ENCODE results near the gene C12orf56. TPM values are rescaled to one million over a fixed set of nuclear protein-coding genes. Genes with fewer than 3 reads are reported as not detected.

The C12orf56 gene
- total RNA-seq, 1 experiment from 2014 or later: 0.29 TPM

GRCh38 chr12:64270411-64270810 lies 120.1 kb downstream of the C12orf56 start:
- DNase-seq (ENCODE audit: low read depth, low spot score): no peak
- in situ Hi-C loops (cut with HindIII; ENCODE audit: low pct_unique_long_range_greater_than_20kb, low sequenced_read_pairs): loop anchor here (25.0 kb wide), 1 partner anchor 458 kb away; no protein-coding TSS in a partner anchor

GRCh38 chr12:64269161-64269560 lies 121.4 kb downstream of the C12orf56 start:
- no peak for DNase-seq (ENCODE audit: low read depth, low spot score)
- in situ Hi-C loops (cut with HindIII; ENCODE audit: low pct_unique_long_range_greater_than_20kb, low sequenced_read_pairs): loop anchor here (25.0 kb wide), 1 partner anchor 457 kb away; no protein-coding TSS in a partner anchor

- no peak for DNase-seq (ENCODE audit: low read depth, low spot score)
- in situ Hi-C loops (cut with HindIII; ENCODE audit: low pct_unique_long_range_greater_than_20kb, low sequenced_read_pairs): loop anchor here (25.0 kb wide), 1 partner anchor 456 kb away; no protein-coding TSS in a partner anchor
These were observed 122.1 kb downstream of the C12orf56 start for GRCh38 chr12:64268409-64268808.

GRCh38 chr12:64265839-64266238 lies 124.7 kb downstream of the C12orf56 start:
- in situ Hi-C loops (cut with HindIII; ENCODE audit: low pct_unique_long_range_greater_than_20kb, low sequenced_read_pairs): loop anchor here (25.0 kb wide), 1 partner anchor 454 kb away; no protein-coding TSS in a partner anchor
- DNase-seq (ENCODE audit: low read depth, low spot score): no peak

GRCh38 chr12:64261813-64262212 lies 128.7 kb downstream of the C12orf56 start:
- in situ Hi-C loops (cut with HindIII; ENCODE audit: low pct_unique_long_range_greater_than_20kb, low sequenced_read_pairs): loop anchor here (25.0 kb wide), 1 partner anchor 450 kb away; no protein-coding TSS in a partner anchor

GRCh38 chr12:64258576-64258975 lies 132.0 kb downstream of the C12orf56 start:
- in situ Hi-C loops (cut with HindIII; ENCODE audit: low pct_unique_long_range_greater_than_20kb, low sequenced_read_pairs): loop anchor here (25.0 kb wide), 1 partner anchor 446 kb away; no protein-coding TSS in a partner anchor

More at GRCh38 chr12:64261813-64262212, 128.7 kb downstream of the C12orf56 start:
- no peak for DNase-seq (ENCODE audit: low read depth, low spot score)

GRCh38 chr12:64256166-64256800 lies 134.3 kb downstream of the C12orf56 start:
- in situ Hi-C loops (cut with HindIII; ENCODE audit: low pct_unique_long_range_greater_than_20kb, low sequenced_read_pairs): loop anchor here (25.0 kb wide), 1 partner anchor 444 kb away; no protein-coding TSS in a partner anchor
- DNase-seq (ENCODE audit: low read depth, low spot score): peak; percentile 82

More at GRCh38 chr12:64258576-64258975, 132.0 kb downstream of the C12orf56 start:
- no peak for DNase-seq (ENCODE audit: low read depth, low spot score)

- in situ Hi-C loops (cut with HindIII; ENCODE audit: low pct_unique_long_range_greater_than_20kb, low sequenced_read_pairs): loop anchor here (25.0 kb wide), 1 partner anchor 443 kb away; no protein-coding TSS in a partner anchor
- DNase-seq (ENCODE audit: low read depth, low spot score): no peak
These were observed 135.3 kb downstream of the C12orf56 start for GRCh38 chr12:64255249-64255648.

- DNase-seq (ENCODE audit: low read depth, low spot score): no peak
- in situ Hi-C loops (cut with HindIII; ENCODE audit: low pct_unique_long_range_greater_than_20kb, low sequenced_read_pairs): loop anchor here (25.0 kb wide), 1 partner anchor 441 kb away; no protein-coding TSS in a partner anchor
These were observed 137.2 kb downstream of the C12orf56 start for GRCh38 chr12:64253356-64253755.

GRCh38 chr12:64252681-64253080 lies 137.9 kb downstream of the C12orf56 start:
- in situ Hi-C loops (cut with HindIII; ENCODE audit: low pct_unique_long_range_greater_than_20kb, low sequenced_read_pairs): loop anchor here (25.0 kb wide), 1 partner anchor 440 kb away; no protein-coding TSS in a partner anchor
- no peak for DNase-seq (ENCODE audit: low read depth, low spot score)

GRCh38 chr12:64243809-64244208 lies 146.7 kb downstream of the C12orf56 start:
- DNase-seq (ENCODE audit: low read depth, low spot score): no peak
- in situ Hi-C loops (cut with HindIII; ENCODE audit: low pct_unique_long_range_greater_than_20kb, low sequenced_read_pairs): no loop called here

GRCh38 chr12:64240781-64241180 lies 149.8 kb downstream of the C12orf56 start:
- in situ Hi-C loops (cut with HindIII; ENCODE audit: low pct_unique_long_range_greater_than_20kb, low sequenced_read_pairs): no loop called here
- DNase-seq (ENCODE audit: low read depth, low spot score): no peak

- in situ Hi-C loops (cut with HindIII; ENCODE audit: low pct_unique_long_range_greater_than_20kb, low sequenced_read_pairs): no loop called here
- no peak for DNase-seq (ENCODE audit: low read depth, low spot score)
These were observed 153.2 kb downstream of the C12orf56 start for GRCh38 chr12:64237382-64237781.

GRCh38 chr12:64236549-64236948 lies 154.0 kb downstream of the C12orf56 start:
- in situ Hi-C loops (cut with HindIII; ENCODE audit: low pct_unique_long_range_greater_than_20kb, low sequenced_read_pairs): no loop called here
- peak; percentile 32 for DNase-seq (ENCODE audit: low read depth, low spot score)

GRCh38 chr12:64232196-64232595 lies 158.4 kb downstream of the C12orf56 start:
- in situ Hi-C loops (cut with HindIII; ENCODE audit: low pct_unique_long_range_greater_than_20kb, low sequenced_read_pairs): no loop called here
- DNase-seq (ENCODE audit: low read depth, low spot score): no peak

- in situ Hi-C loops (cut with HindIII; ENCODE audit: low pct_unique_long_range_greater_than_20kb, low sequenced_read_pairs): no loop called here
- DNase-seq (ENCODE audit: low read depth, low spot score): no peak
These were observed 160.8 kb downstream of the C12orf56 start for GRCh38 chr12:64229796-64230195.

GRCh38 chr12:64229240-64229639 lies 161.3 kb downstream of the C12orf56 start:
- no peak for DNase-seq (ENCODE audit: low read depth, low spot score)
- in situ Hi-C loops (cut with HindIII; ENCODE audit: low pct_unique_long_range_greater_than_20kb, low sequenced_read_pairs): no loop called here

- in situ Hi-C loops (cut with HindIII; ENCODE audit: low pct_unique_long_range_greater_than_20kb, low sequenced_read_pairs): no loop called here
- DNase-seq (ENCODE audit: low read depth, low spot score): no peak
These were observed 164.9 kb downstream of the C12orf56 start for GRCh38 chr12:64225626-64226025.

All from SK-MEL-5 (cell line).